ENCODE measurements around the gene LIPI. TPM values are rescaled to one million over a fixed set of nuclear protein-coding genes. Genes with fewer than 3 reads are reported as not detected.
A peak's percentile ranks its signal among the peaks of the same experiment; 100 is the strongest.

The LIPI gene
- total and polyA plus RNA-seq, 10 of the 15 experiments (the other 5 are each of a cell fraction or from before 2014, with no cell fraction given), result 0.05 to 0.32 (median 0.10) TPM; not detected in 5

DNA sequence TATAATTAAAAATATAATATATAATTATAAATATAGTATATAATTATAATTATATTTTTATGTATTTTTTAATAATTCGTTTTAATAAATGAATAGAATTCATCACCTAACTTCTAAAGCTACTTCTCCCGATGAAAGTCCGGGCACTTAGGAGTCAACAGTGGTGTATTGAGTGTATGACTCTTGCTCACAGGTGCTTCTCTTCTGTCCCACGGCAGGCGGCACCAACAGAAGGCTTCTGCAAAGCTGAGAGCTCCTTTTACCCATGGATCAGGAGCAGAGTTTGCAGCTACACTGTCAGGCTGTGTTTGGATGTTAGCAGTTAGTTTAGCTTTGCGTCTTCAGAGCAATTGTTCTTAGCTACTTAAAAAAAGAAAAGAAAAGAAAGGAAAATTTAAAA is 122.4 kb downstream of the LIPI start (continued):
- TF ChIP-seq, protein P1, sequence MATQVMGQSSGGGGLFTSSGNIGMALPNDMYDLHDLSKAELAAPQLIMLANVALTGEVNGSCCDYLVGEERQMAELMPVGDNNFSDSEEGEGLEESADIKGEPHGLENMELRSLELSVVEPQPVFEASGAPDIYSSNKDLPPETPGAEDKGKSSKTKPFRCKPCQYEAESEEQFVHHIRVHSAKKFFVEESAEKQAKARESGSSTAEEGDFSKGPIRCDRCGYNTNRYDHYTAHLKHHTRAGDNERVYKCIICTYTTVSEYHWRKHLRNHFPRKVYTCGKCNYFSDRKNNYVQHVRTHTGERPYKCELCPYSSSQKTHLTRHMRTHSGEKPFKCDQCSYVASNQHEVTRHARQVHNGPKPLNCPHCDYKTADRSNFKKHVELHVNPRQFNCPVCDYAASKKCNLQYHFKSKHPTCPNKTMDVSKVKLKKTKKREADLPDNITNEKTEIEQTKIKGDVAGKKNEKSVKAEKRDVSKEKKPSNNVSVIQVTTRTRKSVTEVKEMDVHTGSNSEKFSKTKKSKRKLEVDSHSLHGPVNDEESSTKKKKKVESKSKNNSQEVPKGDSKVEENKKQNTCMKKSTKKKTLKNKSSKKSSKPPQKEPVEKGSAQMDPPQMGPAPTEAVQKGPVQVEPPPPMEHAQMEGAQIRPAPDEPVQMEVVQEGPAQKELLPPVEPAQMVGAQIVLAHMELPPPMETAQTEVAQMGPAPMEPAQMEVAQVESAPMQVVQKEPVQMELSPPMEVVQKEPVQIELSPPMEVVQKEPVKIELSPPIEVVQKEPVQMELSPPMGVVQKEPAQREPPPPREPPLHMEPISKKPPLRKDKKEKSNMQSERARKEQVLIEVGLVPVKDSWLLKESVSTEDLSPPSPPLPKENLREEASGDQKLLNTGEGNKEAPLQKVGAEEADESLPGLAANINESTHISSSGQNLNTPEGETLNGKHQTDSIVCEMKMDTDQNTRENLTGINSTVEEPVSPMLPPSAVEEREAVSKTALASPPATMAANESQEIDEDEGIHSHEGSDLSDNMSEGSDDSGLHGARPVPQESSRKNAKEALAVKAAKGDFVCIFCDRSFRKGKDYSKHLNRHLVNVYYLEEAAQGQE (IDR thresholded peaks at IDR 0.05; ENCODE audit: low read depth, low read length), result no peak
- TF ChIP-seq, protein P2, sequence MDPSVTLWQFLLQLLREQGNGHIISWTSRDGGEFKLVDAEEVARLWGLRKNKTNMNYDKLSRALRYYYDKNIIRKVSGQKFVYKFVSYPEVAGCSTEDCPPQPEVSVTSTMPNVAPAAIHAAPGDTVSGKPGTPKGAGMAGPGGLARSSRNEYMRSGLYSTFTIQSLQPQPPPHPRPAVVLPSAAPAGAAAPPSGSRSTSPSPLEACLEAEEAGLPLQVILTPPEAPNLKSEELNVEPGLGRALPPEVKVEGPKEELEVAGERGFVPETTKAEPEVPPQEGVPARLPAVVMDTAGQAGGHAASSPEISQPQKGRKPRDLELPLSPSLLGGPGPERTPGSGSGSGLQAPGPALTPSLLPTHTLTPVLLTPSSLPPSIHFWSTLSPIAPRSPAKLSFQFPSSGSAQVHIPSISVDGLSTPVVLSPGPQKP (IDR thresholded peaks at IDR 0.05; ENCODE audit: low read depth, low read length), result no peak
- TF ChIP-seq, protein P3, sequence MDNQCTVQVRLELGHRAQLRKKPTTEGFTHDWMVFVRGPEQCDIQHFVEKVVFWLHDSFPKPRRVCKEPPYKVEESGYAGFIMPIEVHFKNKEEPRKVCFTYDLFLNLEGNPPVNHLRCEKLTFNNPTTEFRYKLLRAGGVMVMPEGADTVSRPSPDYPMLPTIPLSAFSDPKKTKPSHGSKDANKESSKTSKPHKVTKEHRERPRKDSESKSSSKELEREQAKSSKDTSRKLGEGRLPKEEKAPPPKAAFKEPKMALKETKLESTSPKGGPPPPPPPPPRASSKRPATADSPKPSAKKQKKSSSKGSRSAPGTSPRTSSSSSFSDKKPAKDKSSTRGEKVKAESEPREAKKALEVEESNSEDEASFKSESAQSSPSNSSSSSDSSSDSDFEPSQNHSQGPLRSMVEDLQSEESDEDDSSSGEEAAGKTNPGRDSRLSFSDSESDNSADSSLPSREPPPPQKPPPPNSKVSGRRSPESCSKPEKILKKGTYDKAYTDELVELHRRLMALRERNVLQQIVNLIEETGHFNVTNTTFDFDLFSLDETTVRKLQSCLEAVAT (IDR thresholded peaks at IDR 0.05), result no peak
- TF ChIP-seq NR2F1 (conservative IDR thresholded peaks at IDR 0.05), result no peak

DNA sequence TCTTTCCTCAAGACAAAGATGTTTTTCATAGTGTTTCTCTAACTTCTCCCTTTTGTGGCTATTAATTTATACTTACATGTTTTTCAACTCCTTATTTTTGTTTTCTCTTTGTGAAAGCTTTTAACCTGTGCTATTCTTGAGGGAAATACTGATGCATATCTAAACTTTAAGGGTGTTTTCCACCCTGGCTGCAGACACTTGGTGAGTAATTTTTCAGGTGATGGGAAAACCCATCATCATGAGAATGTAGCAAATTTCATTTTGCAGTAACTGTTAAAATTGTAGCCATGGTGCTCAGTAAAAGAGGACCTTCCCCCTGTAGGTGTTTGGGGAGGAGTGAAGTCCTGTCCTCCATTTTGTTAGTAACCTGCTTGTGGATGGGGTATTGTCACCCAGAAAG is 124.2 kb downstream of the LIPI start:
- peak; percentile 83 for ATAC-seq
- intact Hi-C loops (cut with micrococcal nuclease; ENCODE audit: unreplicated experiment) (loop anchor here (2.0 kb wide), 1 partner anchor 30 kb away; no protein-coding TSS in a partner anchor), in situ Hi-C loops (cut with MboI) (loop anchor here (25.0 kb wide), 2 partner anchors 101 to 1651 kb away; partner anchors contain the start of gene USP25)
- POLR2A ChIA-PET, result interaction anchor here (1.3 kb wide), 1 partner anchor 9 kb away, joined by 4 read pairs; no protein-coding TSS in a partner anchor
- DNase-seq (ENCODE audit: low read depth, low spot score), result peak; percentile 70
- no peak overlapping the region for H3K4me3 ChIP-seq
- CTCF ChIA-PET, result no interaction called here
- FAIRE-seq, result no peak
- no peaks in the 10 kb centered on the region for H3K27me3 ChIP-seq (replicated peaks in 1 of 2; ENCODE audit: control insufficient read depth in 2 of 2, insufficient read depth in 2 of 2, low read length in 1 of 2)
- peak overlapping the region; percentile 71 for H3K27ac ChIP-seq (ENCODE audit: control insufficient read depth, insufficient read depth)
- no peaks in the 10 kb centered on the region for H3K79me2 ChIP-seq (ENCODE audit: control insufficient read depth, insufficient read depth, low read length)
- no peaks in the 10 kb centered on the region; a peak in 2 of 4 replicates for H3K36me3 ChIP-seq (ENCODE audit: control insufficient read depth in 2 of 2, insufficient read depth in 2 of 2, low read length in 1 of 2)
- H2AFZ ChIP-seq (ENCODE audit: control insufficient read depth, low read depth, low read length), result peak overlapping the region; percentile 63
- 0 out of 2 replicates have a peak overlapping the region, but pooled peaks have one; percentile 30 for H3K4me2 ChIP-seq (ENCODE audit: control insufficient read depth, insufficient read depth)
- no peaks in the 10 kb centered on the region for H4K20me1 ChIP-seq (ENCODE audit: control insufficient read depth, insufficient read depth)
- peaks cover 6% of the 10 kb centered on the region for H3K4me1 ChIP-seq (ENCODE audit: control insufficient read depth, insufficient read depth, low read length)
- no TSS peak for BruUV-seq (replicated peaks)
- H3K9ac ChIP-seq (ENCODE audit: control insufficient read depth, insufficient read depth, low read length), result no peak overlapping the region
- RAD21 ChIA-PET (ENCODE audit: unreplicated experiment), result interaction anchor here (2.0 kb wide), 1 partner anchor 8 kb away, joined by 7 read pairs; no protein-coding TSS in a partner anchor
- H3K9me3 ChIP-seq (replicated peaks; ENCODE audit: control insufficient read depth, insufficient read depth, low read length), result peaks cover 4% of the 10 kb centered on the region
- SMC1A ChIA-PET (ENCODE audit: uncharacterized antibody, unreplicated experiment), result no interaction called here
- TF ChIP-seq, protein P4, sequence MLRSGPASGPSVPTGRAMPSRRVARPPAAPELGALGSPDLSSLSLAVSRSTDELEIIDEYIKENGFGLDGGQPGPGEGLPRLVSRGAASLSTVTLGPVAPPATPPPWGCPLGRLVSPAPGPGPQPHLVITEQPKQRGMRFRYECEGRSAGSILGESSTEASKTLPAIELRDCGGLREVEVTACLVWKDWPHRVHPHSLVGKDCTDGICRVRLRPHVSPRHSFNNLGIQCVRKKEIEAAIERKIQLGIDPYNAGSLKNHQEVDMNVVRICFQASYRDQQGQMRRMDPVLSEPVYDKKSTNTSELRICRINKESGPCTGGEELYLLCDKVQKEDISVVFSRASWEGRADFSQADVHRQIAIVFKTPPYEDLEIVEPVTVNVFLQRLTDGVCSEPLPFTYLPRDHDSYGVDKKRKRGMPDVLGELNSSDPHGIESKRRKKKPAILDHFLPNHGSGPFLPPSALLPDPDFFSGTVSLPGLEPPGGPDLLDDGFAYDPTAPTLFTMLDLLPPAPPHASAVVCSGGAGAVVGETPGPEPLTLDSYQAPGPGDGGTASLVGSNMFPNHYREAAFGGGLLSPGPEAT (IDR thresholded peaks at IDR 0.05; ENCODE audit: low read depth), result peak; percentile 53; the same call in 1 of the 2 replicates
- TF ChIP-seq CREM (IDR thresholded peaks at IDR 0.05; ENCODE audit: low read depth), result 0 out of 2 replicates have a peak, but pooled peaks have one; percentile 38
- TF ChIP-seq SREBF1 (IDR thresholded peaks at IDR 0.05; ENCODE audit: low read length), result no peak
- TF ChIP-seq CBX3 (IDR thresholded peaks at IDR 0.05; ENCODE audit: borderline replicate concordance, low read depth), result no peak
- 0 out of 2 replicates have a peak, but pooled peaks have one; percentile 35 for TF ChIP-seq CHD2 (IDR thresholded peaks at IDR 0.05; ENCODE audit: borderline replicate concordance, low read depth, low read length)
- peak; percentile 35 for TF ChIP-seq YY1 (IDR thresholded peaks at IDR 0.05; ENCODE audit: low read depth, low read length)
- TF ChIP-seq SRF (IDR thresholded peaks at IDR 0.05; ENCODE audit: low read depth in 2 of 2, low read length in 2 of 2), result no peak
- TF ChIP-seq, protein P5, sequence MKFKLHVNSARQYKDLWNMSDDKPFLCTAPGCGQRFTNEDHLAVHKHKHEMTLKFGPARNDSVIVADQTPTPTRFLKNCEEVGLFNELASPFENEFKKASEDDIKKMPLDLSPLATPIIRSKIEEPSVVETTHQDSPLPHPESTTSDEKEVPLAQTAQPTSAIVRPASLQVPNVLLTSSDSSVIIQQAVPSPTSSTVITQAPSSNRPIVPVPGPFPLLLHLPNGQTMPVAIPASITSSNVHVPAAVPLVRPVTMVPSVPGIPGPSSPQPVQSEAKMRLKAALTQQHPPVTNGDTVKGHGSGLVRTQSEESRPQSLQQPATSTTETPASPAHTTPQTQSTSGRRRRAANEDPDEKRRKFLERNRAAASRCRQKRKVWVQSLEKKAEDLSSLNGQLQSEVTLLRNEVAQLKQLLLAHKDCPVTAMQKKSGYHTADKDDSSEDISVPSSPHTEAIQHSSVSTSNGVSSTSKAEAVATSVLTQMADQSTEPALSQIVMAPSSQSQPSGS (IDR thresholded peaks at IDR 0.05; ENCODE audit: low read length), result peak; percentile 59; the same call in 1 of the 2 replicates
- no peak for TF ChIP-seq LARP7 (IDR thresholded peaks at IDR 0.05)
- peak; percentile 74 for TF ChIP-seq JUNB (IDR thresholded peaks at IDR 0.05)
